Measurements from ENCODE around the gene STK32B.

GRCh38 chr4:5192271-5192670, 141.0 kb downstream of the STK32B start:
- no peak for TF ChIP-seq CTCF (conservative IDR thresholded peaks at IDR 0.05; ENCODE audit: low read depth in 2 of 2)
- TF ChIP-seq EZH2phosphoT487 (IDR thresholded peaks at IDR 0.05; ENCODE audit: unreplicated experiment) = no peak
- TF ChIP-seq POLR2AphosphoS5 (IDR thresholded peaks at IDR 0.05; ENCODE audit: low read depth) = no peak
- TF ChIP-seq EZH2 (IDR thresholded peaks at IDR 0.05; ENCODE audit: low read depth, unreplicated experiment) = no peak
- TF ChIP-seq JUNB (IDR thresholded peaks at IDR 0.05; ENCODE audit: unreplicated experiment) = no peak
- TF ChIP-seq REST (IDR thresholded peaks at IDR 0.05; ENCODE audit: unreplicated experiment) = no peak
- TF ChIP-seq ZNF114 (CRISPR knock-in tag; IDR thresholded peaks at IDR 0.05) = no peak
- TF ChIP-seq ETS1 (IDR thresholded peaks at IDR 0.05) = no peak
- TF ChIP-seq CREB1 (CRISPR knock-in tag; IDR thresholded peaks at IDR 0.05; ENCODE audit: low read depth) = no peak
- no peak for TF ChIP-seq NANOG (IDR thresholded peaks at IDR 0.05; ENCODE audit: borderline replicate concordance)
- TF ChIP-seq ZNF462 (CRISPR knock-in tag; IDR thresholded peaks at IDR 0.05) = no peak
- TF ChIP-seq ZNF331 (CRISPR knock-in tag; IDR thresholded peaks at IDR 0.05; ENCODE audit: low read depth) = no peak
